IPS DF 4.7 (cell line): ENCODE results near the gene FOXK2.
"Not testable (repeated sequence)": the region's sequence is repeated elsewhere in the genome, so short reads cannot be mapped to it uniquely, and the experiment has no call there.

ENCODE experiments used
- DNase-seq: peaks from one replicate; pipeline ENCODE4 v3.0.0-alpha.2; 2013; ENCODE audit warnings: low spot score; ENCODE audit errors: extremely low read depth

Gene FOXK2

GRCh38 chr17:82563745-82564144 lies 44.2 kb downstream of the FOXK2 start:
- DNase-seq = not testable (repeated sequence)

- no peak for DNase-seq
Observed at GRCh38 chr17:82564241-82564640, 44.7 kb downstream of the FOXK2 start.

GRCh38 chr17:82565551-82565950 lies 46.0 kb downstream of the FOXK2 start:
- no peak for DNase-seq

GRCh38 chr17:82566129-82566960 lies 46.8 kb downstream of the FOXK2 start:
- no peak for DNase-seq

- no peak for DNase-seq
Observed at GRCh38 chr17:82567286-82567685, 47.8 kb downstream of the FOXK2 start.

- no peak for DNase-seq
Observed at GRCh38 chr17:82568997-82569393, 49.5 kb downstream of the FOXK2 start.

GRCh38 chr17:82569621-82570020 lies 50.1 kb downstream of the FOXK2 start:
- DNase-seq = no peak

GRCh38 chr17:82570277-82570676 lies 50.7 kb downstream of the FOXK2 start:
- DNase-seq = no peak

GRCh38 chr17:82571855-82572254 lies 52.3 kb downstream of the FOXK2 start:
- DNase-seq = no peak

GRCh38 chr17:82574041-82574440 lies 54.5 kb downstream of the FOXK2 start:
- no peak for DNase-seq

GRCh38 chr17:82575581-82576221 lies 56.2 kb downstream of the FOXK2 start:
- not testable (repeated sequence) for DNase-seq

- no peak for DNase-seq
Observed at GRCh38 chr17:82577300-82577699, 57.8 kb downstream of the FOXK2 start.

GRCh38 chr17:82579969-82580368 lies 60.4 kb downstream of the FOXK2 start:
- not testable (repeated sequence) for DNase-seq

- DNase-seq = no peak
Observed at GRCh38 chr17:82582213-82582612, 62.7 kb downstream of the FOXK2 start.

- no peak for DNase-seq
Observed at GRCh38 chr17:82582709-82583108, 63.2 kb downstream of the FOXK2 start.

- no peak for DNase-seq
Observed at GRCh38 chr17:82583720-82584234, 64.2 kb downstream of the FOXK2 start.

GRCh38 chr17:82585935-82586575 lies 66.5 kb downstream of the FOXK2 start:
- not testable (repeated sequence) for DNase-seq

- no peak for DNase-seq
Observed at GRCh38 chr17:82586576-82587233, 67.2 kb downstream of the FOXK2 start.

- no peak for DNase-seq
Observed at GRCh38 chr17:82587234-82588086, 67.9 kb downstream of the FOXK2 start.
